Immature natural killer cell (primary cell): ENCODE measurements around the gene MRPL17. TPM values are rescaled to one million over a fixed set of nuclear protein-coding genes. Genes with fewer than 3 reads are reported as not detected.

ENCODE experiments used
- DNase-seq, 3 donors: peaks; one replicate each; pipeline ENCODE4 v3.0.0; 2022; ENCODE audit warnings: mixed read lengths in 1 of 3
- H3K27ac Mint-ChIP-seq, 6 donors: one replicate each; pipeline ENCODE4 v1.8.0; 2020; ENCODE audit warnings: mixed read lengths in 6 of 6, mild to moderate bottlenecking in 5 of 6, inconsistent platforms in 4 of 6, moderate library complexity in 3 of 6
- H3K27me3 Mint-ChIP-seq, 3 donors: one replicate each; pipeline ENCODE4 v1.8.0; 2020 to 2021; ENCODE audit warnings: low read depth in 3 of 3, mild to moderate bottlenecking in 3 of 3, mixed read lengths in 3 of 3, moderate library complexity in 3 of 3, inconsistent platforms in 1 of 3
- H3K36me3 Mint-ChIP-seq, 3 donors: one replicate each; pipeline ENCODE4 v1.8.0; 2020; ENCODE audit warnings: mixed read lengths in 3 of 3, inconsistent platforms in 2 of 3, mild to moderate bottlenecking in 2 of 3
- H3K4me1 Mint-ChIP-seq, 2 donors: one replicate each; pipeline ENCODE4 v1.8.0; 2020; ENCODE audit warnings: inconsistent platforms in 2 of 2, mild to moderate bottlenecking in 2 of 2, mixed read lengths in 2 of 2, moderate library complexity in 1 of 2
- H3K4me3 Mint-ChIP-seq, 5 donors: one replicate each; pipeline ENCODE4 v1.8.0; 2020; ENCODE audit warnings: mild to moderate bottlenecking in 5 of 5, mixed read lengths in 5 of 5, inconsistent platforms in 3 of 5, moderate library complexity in 3 of 5
- H3K9me3 Mint-ChIP-seq, 6 donors: one replicate each; pipeline ENCODE4 v1.8.0; 2020; ENCODE audit warnings: mild to moderate bottlenecking in 6 of 6, mixed read lengths in 6 of 6, inconsistent platforms in 4 of 6, moderate library complexity in 3 of 6
- polyA plus RNA-seq, 3 donors: library from polyadenylated mRNA; unstranded; fragments of 300-500 nt; fragmentation: Illumina TruSeq; gene quantifications; one replicate each; pipeline ENCODE4 v1.2.3, GENCODE V29; 2021

MRPL17 gene
- polyA plus RNA-seq, 3 donors from 2014 or later = 4.6 to 17.0 (median 13.7) TPM

- peaks cover 0 to 2% (median 2%) of the 10 kb centered on the region in 3 donors for H3K27me3 Mint-ChIP-seq
- no peaks in the 10 kb centered on the region for H3K9me3 Mint-ChIP-seq
- H3K4me3 Mint-ChIP-seq = peak within 1 kb of the TSS; percentile 63 to 71 (median 68)
- peak in 1 of 3 donors; percentile 14 for DNase-seq
- H3K36me3 Mint-ChIP-seq = no peaks in the 10 kb centered on the region
- H3K4me1 Mint-ChIP-seq = peaks cover 0 to 3% of the 10 kb centered on the region in 2 donors
- H3K27ac Mint-ChIP-seq = peak within 1 kb of the TSS in 3 of 6 donors; percentile 33 to 43 (median 41)
These were observed 27.2 kb downstream of the MRPL17 start, which contains the start of gene DCHS1 for GRCh38 chr11:6655790-6656583. Gene DCHS1 (minus strand): TSS chr11:6655809. CDS start chr11:6641613, 14,196 bp downstream.

DNA sequence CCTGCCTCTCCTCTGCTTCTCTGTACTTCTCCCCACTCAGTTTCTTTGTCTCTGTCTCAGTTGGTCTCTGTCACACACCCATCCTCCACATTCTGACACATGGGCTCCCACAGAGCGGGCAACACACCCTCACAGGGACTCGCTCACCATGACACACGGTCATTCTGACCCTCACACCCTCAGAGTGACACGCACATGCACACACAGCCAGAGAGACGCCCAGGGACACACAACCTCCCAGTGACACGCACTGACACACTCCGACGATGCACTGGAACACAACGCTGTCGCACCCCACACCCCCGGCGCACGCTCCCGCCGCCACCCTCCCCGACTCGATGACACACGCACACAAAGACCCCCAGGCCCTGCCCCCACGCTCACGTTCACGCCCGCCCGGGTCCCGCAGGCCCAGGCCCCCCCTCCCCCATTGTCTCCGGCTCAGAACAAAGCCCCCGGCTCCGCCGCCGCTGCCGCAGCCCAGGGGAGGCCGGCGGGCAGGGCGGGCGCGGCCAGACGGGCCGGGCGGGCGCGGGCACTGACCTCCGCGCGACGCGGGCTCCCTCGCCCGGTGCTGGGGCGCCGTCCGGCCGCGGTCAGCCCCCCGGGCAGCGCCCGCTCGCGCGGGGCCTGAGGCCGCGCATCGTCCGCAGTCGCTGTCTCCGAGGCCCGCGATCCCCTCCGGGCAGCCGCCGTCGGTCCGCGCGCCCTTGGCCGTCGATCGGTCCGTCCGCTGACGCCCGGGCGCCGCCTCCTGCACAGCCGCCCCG is 27.9 kb downstream of the MRPL17 start:
- Mint-ChIP-seq H3K4me1 (peaks cover 0 to 3% of the 10 kb centered on the region in 2 donors), H3K27me3 (peaks cover 0 to 2% (median 2%) of the 10 kb centered on the region in 3 donors), H3K36me3 (no peaks in the 10 kb centered on the region), H3K4me3 (no peak overlapping the region), H3K27ac (no peak overlapping the region), H3K9me3 (no peaks in the 10 kb centered on the region)
- DNase-seq = peak in 1 of 3 donors; percentile 26

GRCh38 chr11:6654281-6655019 is 28.7 kb downstream of the MRPL17 start:
- Mint-ChIP-seq H3K27ac (no peak overlapping the region), H3K4me1 (peaks cover 0 to 3% of the 10 kb centered on the region in 2 donors), H3K4me3 (no peak overlapping the region), H3K9me3 (no peaks in the 10 kb centered on the region), H3K27me3 (peaks cover 0 to 2% (median 2%) of the 10 kb centered on the region in 3 donors), H3K36me3 (no peaks in the 10 kb centered on the region)
- no peak for DNase-seq

DNA sequence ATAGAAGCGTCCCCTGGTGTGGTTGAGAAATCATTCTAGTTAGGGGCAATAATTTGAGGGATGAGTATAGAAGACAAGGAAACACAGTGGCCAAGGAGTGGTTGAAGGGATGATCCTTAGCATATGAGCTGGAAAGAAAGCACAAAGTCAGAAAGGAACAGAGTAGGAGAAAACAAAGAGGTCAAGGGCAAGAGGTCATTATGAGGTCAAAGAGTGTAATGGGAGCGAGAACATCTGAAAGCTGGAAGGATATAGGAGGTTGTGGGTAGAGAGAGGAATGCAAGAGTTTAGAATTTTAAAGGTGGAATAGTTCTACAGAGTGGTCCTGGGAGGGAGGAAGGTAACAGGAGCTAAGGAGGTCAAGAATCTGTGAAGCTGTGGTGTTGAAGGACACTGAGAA is 29.5 kb downstream of the MRPL17 start:
- Mint-ChIP-seq H3K27ac (no peak overlapping the region), H3K4me1 (peaks cover 0 to 3% of the 10 kb centered on the region in 2 donors), H3K4me3 (no peak overlapping the region), H3K36me3 (no peaks in the 10 kb centered on the region), H3K27me3 (peaks cover 0 to 2% (median 2%) of the 10 kb centered on the region in 3 donors), H3K9me3 (no peaks in the 10 kb centered on the region)
- no peak for DNase-seq

DNA sequence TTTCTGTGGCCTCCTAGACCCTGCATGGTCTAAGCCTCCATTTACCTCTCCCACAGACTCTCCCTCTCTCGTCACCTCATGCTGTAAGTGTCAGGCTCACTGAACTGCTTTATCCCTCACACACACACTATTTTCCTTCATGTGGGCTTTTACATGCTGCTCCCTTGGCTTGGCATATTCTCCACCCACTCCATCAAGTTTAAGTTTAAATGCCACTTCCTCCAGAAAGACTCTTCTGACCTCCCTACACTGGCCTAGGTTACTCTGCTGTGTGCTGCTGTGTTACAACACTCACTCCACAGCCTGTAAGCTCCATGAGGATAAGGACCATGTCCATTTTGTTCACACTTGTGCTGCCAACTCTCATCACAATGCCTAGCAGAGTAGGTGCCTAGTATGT is 30.0 kb downstream of the MRPL17 start:
- no peak overlapping the region for H3K4me3 Mint-ChIP-seq
- H3K27ac Mint-ChIP-seq = no peak overlapping the region
- no peaks in the 10 kb centered on the region for H3K9me3 Mint-ChIP-seq
- peaks cover 0 to 2% (median 2%) of the 10 kb centered on the region in 3 donors for H3K27me3 Mint-ChIP-seq
- peaks cover 0 to 3% of the 10 kb centered on the region in 2 donors for H3K4me1 Mint-ChIP-seq
- no peaks in the 10 kb centered on the region for H3K36me3 Mint-ChIP-seq
- DNase-seq = no peak

- Mint-ChIP-seq H3K36me3 (no peaks in the 10 kb centered on the region), H3K4me3 (no peak overlapping the region), H3K9me3 (no peaks in the 10 kb centered on the region), H3K4me1 (peaks cover 0 to 3% of the 10 kb centered on the region in 2 donors), H3K27ac (no peak overlapping the region), H3K27me3 (peaks cover 0 to 2% (median 2%) of the 10 kb centered on the region in 3 donors)
- no peak for DNase-seq
These were observed 31.0 kb downstream of the MRPL17 start for GRCh38 chr11:6652182-6652581.

GRCh38 chr11:6650980-6651379 is 32.2 kb downstream of the MRPL17 start:
- Mint-ChIP-seq H3K27me3 (no peaks in the 10 kb centered on the region), H3K9me3 (no peaks in the 10 kb centered on the region), H3K27ac (no peak overlapping the region), H3K36me3 (no peaks in the 10 kb centered on the region), H3K4me3 (no peak overlapping the region), H3K4me1 (peaks cover 0 to 1% of the 10 kb centered on the region in 2 donors)
- no peak for DNase-seq

DNA sequence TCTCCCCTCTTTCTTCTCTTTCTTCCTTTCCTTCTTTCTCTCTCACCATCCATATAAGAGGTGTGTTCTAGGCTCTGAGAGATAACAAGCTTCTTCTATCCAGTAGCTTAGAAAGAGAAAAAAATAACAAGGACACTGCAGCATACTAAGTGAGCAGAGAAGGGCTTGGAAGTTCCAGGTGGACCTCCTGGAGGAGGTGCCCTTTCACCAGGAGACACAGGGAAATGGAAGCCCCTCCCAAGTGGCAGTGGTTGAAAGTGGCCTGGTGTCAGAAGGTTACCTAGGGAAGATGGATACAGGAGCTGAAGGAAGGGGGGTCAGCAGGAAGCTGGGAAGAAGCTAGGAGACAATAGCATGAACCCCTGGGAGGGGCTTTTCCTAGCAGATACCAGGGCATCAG is 33.0 kb downstream of the MRPL17 start:
- no peak for DNase-seq
- Mint-ChIP-seq H3K36me3 (no peaks in the 10 kb centered on the region), H3K27ac (no peak overlapping the region)

GRCh38 chr11:6648501-6648900 is 34.6 kb downstream of the MRPL17 start:
- DNase-seq = no peak
- Mint-ChIP-seq H3K4me3 (no peak overlapping the region), H3K27ac (no peak overlapping the region), H3K36me3 (no peaks in the 10 kb centered on the region), H3K9me3 (no peaks in the 10 kb centered on the region), H3K27me3 (no peaks in the 10 kb centered on the region), H3K4me1 (no peaks in the 10 kb centered on the region)

More for the DNA sequence above, 33.0 kb downstream of the MRPL17 start:
- Mint-ChIP-seq H3K27me3 (no peaks in the 10 kb centered on the region), H3K4me3 (no peak overlapping the region), H3K9me3 (no peaks in the 10 kb centered on the region), H3K4me1 (no peaks in the 10 kb centered on the region)

- no peak for DNase-seq
- Mint-ChIP-seq H3K27ac (no peak overlapping the region), H3K27me3 (no peaks in the 10 kb centered on the region), H3K4me1 (no peaks in the 10 kb centered on the region), H3K36me3 (no peaks in the 10 kb centered on the region), H3K9me3 (no peaks in the 10 kb centered on the region), H3K4me3 (no peak overlapping the region)
These were observed 35.3 kb downstream of the MRPL17 start for GRCh38 chr11:6647836-6648235.

- Mint-ChIP-seq H3K4me1 (no peaks in the 10 kb centered on the region), H3K27me3 (no peaks in the 10 kb centered on the region), H3K36me3 (no peaks in the 10 kb centered on the region), H3K9me3 (no peaks in the 10 kb centered on the region), H3K4me3 (no peak overlapping the region), H3K27ac (no peak overlapping the region)
- peak; percentile 15 to 25 (median 16) for DNase-seq
These were observed 36.0 kb downstream of the MRPL17 start for GRCh38 chr11:6646918-6647679.

DNA sequence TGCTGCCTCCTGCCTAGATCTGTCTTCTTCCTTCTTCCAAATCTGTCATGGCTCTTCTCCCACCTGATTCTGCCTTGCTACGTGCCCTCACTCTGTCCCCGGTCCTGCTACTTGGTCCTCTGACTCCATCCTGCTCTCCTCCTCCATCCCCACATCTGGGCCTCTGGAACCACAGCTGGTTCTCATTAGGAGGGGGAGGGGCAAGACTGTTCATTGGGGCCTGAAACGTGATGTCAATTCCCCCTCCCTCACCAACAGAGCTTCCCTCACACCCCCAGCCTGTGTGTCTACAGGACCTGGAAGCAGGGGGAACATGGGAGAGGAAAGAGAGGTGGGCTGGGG is 36.6 kb downstream of the MRPL17 start:
- Mint-ChIP-seq H3K9me3 (no peaks in the 10 kb centered on the region), H3K4me1 (no peaks in the 10 kb centered on the region), H3K27ac (no peak overlapping the region), H3K27me3 (no peaks in the 10 kb centered on the region), H3K36me3 (no peaks in the 10 kb centered on the region), H3K4me3 (no peak overlapping the region)
- DNase-seq = peak in 1 of 3 donors; percentile 15

GRCh38 chr11:6646071-6646470 is 37.1 kb downstream of the MRPL17 start:
- no peak overlapping the region for H3K27ac Mint-ChIP-seq

More at GRCh38 chr11:6646071-6646470, 37.1 kb downstream of the MRPL17 start:
- H3K9me3 Mint-ChIP-seq = no peaks in the 10 kb centered on the region
- DNase-seq = peak; percentile 29 to 33 (median 32)
- H3K4me1 Mint-ChIP-seq = no peaks in the 10 kb centered on the region
- no peaks in the 10 kb centered on the region for H3K36me3 Mint-ChIP-seq
- H3K4me3 Mint-ChIP-seq = no peak overlapping the region
- no peaks in the 10 kb centered on the region for H3K27me3 Mint-ChIP-seq
